Activated B cell treated with CpG ODN at 0.5 μM for 24 hours (primary cell): Measurements from ENCODE around the gene FNDC7. TPM values are rescaled to one million over a fixed set of nuclear protein-coding genes. Genes with fewer than 3 reads are reported as not detected.
A peak's percentile ranks its signal among the peaks of the same experiment; 100 is the strongest.
"Not testable (repeated sequence)": the region's sequence is repeated elsewhere in the genome, so short reads cannot be mapped to it uniquely, and the experiment has no call there.

ENCODE experiments used
- ATAC-seq: fragments of 200-7000 bp; cut with Tn5 transposase; one replicate; pipeline ENCODE4 v1.10.0; 2021; ENCODE audit warnings: low read depth, mild to moderate bottlenecking, moderate library complexity
- CTCF ChIA-PET: fragments of 350-600 bp; sonication (Branson Sonifier 250); formaldehyde crosslinking; loops from one replicate; lab custom pipeline; 2021; ENCODE audit warnings: antibody characterized with exemption; lab: Charles Lee
- POLR2A ChIA-PET: fragments of 350-600 bp; sonication (Branson Sonifier 250); formaldehyde crosslinking; loops from one replicate; lab custom pipeline; 2021; ENCODE audit warnings: antibody characterized with exemption; lab: Charles Lee
- DNase-seq: peaks from one replicate; pipeline ENCODE4 v3.0.0; 2022
- H3K27ac Mint-ChIP-seq: one replicate; pipeline ENCODE4 v1.8.0; 2020; ENCODE audit warnings: mixed read lengths
- H3K27me3 Mint-ChIP-seq: one replicate; pipeline ENCODE4 v1.8.0; 2021; ENCODE audit warnings: mixed read lengths
- H3K36me3 Mint-ChIP-seq: one replicate; pipeline ENCODE4 v1.8.0; 2021; ENCODE audit warnings: low read depth, mixed read lengths
- H3K4me1 Mint-ChIP-seq: one replicate; pipeline ENCODE4 v1.8.0; 2021; ENCODE audit warnings: mixed read lengths
- H3K4me3 Mint-ChIP-seq: one replicate; pipeline ENCODE4 v1.8.0; 2020; ENCODE audit warnings: mild to moderate bottlenecking, mixed read lengths
- H3K9me3 Mint-ChIP-seq: one replicate; pipeline ENCODE4 v1.8.0; 2020; ENCODE audit warnings: mixed read lengths
- intact Hi-C: fragments of 100-400 bp; cut with micrococcal nuclease; formaldehyde crosslinking; loops from one replicate; pipeline ENCODE4 v1.15.1; 2024
- total RNA-seq: library from RNA; stranded (reverse); gene quantifications from 2 replicates; pipeline ENCODE4 v1.2.3, GENCODE V29; 2022
- TF ChIP-seq, protein P1 (sequence below): fragments of 200-600 bp; IDR thresholded peaks from one replicate; pipeline ENCODE4 v1.8.0; 2022; ENCODE audit warnings: antibody characterized with exemption, mild to moderate bottlenecking

FNDC7 gene
- total RNA-seq, 1 donor from 2014 or later = not detected

DNA sequence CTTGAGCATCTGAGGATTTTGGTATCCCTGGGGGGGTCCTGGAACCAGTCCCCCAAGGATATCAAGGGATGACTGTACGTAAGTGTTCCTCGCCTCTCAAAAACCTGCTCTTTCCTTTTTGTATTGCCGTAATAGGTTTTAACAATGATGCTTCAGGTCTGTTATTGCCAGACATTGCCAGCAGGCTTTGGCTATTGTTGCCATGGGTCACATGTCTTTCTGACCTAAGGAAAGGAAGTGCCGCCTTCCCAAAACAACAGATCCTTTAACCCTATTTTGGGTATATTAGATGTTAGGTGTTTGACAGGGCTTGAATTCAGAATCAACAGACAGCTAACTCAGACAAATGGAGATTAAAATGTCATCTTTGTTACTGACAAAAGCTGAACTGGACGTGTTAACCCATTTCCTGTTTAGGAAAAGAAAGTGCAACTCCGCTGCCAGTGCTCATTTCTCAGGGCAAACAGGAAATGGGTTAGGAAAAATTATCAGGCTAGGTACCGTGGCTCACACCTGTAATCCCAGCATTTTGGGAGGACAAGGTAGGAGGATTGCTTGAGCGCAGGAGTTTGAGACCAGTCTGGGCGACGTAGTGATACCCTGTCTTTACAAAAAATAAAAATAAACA is 33.0 kb upstream of the FNDC7 start:
- POLR2A ChIA-PET = no interaction called here
- Mint-ChIP-seq H3K36me3 (no peaks in the 10 kb centered on the region), H3K4me3 (no peak overlapping the region), H3K9me3 (no peaks in the 10 kb centered on the region), H3K27me3 (peaks cover 9% of the 10 kb centered on the region), H3K4me1 (no peaks in the 10 kb centered on the region), H3K27ac (no peak overlapping the region)
- TF ChIP-seq, protein P1, sequence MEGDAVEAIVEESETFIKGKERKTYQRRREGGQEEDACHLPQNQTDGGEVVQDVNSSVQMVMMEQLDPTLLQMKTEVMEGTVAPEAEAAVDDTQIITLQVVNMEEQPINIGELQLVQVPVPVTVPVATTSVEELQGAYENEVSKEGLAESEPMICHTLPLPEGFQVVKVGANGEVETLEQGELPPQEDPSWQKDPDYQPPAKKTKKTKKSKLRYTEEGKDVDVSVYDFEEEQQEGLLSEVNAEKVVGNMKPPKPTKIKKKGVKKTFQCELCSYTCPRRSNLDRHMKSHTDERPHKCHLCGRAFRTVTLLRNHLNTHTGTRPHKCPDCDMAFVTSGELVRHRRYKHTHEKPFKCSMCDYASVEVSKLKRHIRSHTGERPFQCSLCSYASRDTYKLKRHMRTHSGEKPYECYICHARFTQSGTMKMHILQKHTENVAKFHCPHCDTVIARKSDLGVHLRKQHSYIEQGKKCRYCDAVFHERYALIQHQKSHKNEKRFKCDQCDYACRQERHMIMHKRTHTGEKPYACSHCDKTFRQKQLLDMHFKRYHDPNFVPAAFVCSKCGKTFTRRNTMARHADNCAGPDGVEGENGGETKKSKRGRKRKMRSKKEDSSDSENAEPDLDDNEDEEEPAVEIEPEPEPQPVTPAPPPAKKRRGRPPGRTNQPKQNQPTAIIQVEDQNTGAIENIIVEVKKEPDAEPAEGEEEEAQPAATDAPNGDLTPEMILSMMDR = no peak
- no peak for DNase-seq
- intact Hi-C loops = no loop called here
- CTCF ChIA-PET = no interaction called here
- ATAC-seq = no peak

DNA sequence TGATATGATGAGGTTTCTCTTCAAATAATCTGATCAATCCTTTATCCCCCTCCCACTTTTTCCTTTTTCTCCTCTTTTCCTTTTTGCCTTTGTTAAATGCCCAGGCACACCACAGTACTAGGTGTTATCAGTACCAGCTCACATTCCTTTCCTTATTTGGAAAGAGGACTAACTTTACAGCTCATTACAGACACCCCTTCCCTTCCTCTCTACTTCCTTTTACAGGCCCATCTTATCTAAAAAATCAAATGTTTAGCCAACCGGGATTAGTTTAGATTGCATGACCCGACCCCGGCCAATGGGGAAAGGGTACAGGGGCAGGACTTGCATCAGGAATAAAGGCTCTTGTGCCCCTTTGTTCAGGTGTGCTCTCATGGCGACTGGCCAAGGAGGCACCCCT is 31.0 kb upstream of the FNDC7 start:
- CTCF ChIA-PET, intact Hi-C loops, H3K4me3 Mint-ChIP-seq, H3K4me1 Mint-ChIP-seq, H3K27me3 Mint-ChIP-seq, DNase-seq, H3K9me3 Mint-ChIP-seq, ATAC-seq, POLR2A ChIA-PET, H3K36me3 Mint-ChIP-seq, H3K27ac Mint-ChIP-seq: not testable (repeated sequence)

DNA sequence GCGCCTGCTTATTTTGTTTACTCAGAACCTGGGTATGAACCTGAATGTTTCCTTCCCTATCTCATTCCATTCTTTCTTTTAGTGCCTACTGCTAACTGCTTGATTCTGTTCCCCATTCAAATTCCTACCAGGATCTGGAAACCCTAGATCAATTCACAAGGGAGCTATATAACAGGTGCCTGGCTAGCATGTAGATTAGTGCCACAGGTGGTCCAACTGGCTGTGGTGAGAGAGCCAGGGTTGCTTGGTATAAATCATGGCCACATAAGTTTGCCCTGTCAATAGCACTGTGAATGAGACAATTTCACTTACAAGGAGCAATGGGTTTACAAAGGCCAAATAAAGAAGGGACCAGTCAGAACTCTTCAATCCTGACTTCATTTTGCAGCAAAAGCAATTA is 27.2 kb upstream of the FNDC7 start:
- H3K27me3 Mint-ChIP-seq = peaks cover 9% of the 10 kb centered on the region
- no peak overlapping the region for H3K4me3 Mint-ChIP-seq
- no peak for ATAC-seq
- DNase-seq = no peak
- ChIA-PET CTCF (no interaction called here), POLR2A (no interaction called here)
- intact Hi-C loops = no loop called here
- H3K4me1 Mint-ChIP-seq = peaks cover 2% of the 10 kb centered on the region
- TF ChIP-seq, protein P1 = no peak
- no peaks in the 10 kb centered on the region for H3K36me3 Mint-ChIP-seq
- no peak overlapping the region for H3K27ac Mint-ChIP-seq
- H3K9me3 Mint-ChIP-seq = no peaks in the 10 kb centered on the region

DNA sequence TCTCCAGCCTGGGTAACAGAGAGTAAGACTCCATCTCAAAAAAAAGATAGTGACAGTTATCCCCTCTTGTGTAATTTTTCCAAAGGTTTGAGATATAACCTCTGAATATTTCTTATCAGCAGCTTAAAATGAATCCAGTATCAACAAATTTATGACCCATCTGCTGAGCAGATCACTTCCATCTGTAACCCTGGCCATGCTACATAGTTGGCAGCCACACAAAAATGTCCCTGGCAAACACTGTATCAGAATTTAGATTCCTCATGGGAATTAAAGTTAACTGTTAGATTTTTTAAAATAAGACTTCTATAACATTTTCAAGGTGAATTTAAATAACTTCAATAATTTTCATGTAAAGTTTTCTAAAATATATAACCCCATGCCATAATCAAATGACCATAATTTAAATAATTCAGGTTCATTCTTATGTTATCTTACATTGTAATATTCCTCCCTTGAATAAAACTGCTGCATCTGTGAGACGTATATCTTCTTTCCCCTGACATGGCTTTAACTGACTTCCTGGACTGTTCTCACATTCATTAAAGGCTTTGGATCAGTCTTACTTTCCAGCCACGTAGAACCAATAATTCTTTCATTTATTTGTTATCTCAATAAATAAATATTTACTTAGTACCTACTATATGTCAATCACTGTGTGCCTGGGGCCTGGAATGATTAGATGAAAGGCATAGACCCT is 25.9 kb upstream of the FNDC7 start:
- Mint-ChIP-seq H3K4me1 (peaks cover 14% of the 10 kb centered on the region), H3K27me3 (peaks cover 4% of the 10 kb centered on the region), H3K4me3 (no peak overlapping the region), H3K9me3 (no peaks in the 10 kb centered on the region), H3K27ac (no peak overlapping the region), H3K36me3 (peaks cover 3% of the 10 kb centered on the region)
- ATAC-seq = no peak
- DNase-seq = no peak
- TF ChIP-seq, protein P1 = no peak
- intact Hi-C loops = no loop called here
- ChIA-PET POLR2A (no interaction called here), CTCF (no interaction called here)

DNA sequence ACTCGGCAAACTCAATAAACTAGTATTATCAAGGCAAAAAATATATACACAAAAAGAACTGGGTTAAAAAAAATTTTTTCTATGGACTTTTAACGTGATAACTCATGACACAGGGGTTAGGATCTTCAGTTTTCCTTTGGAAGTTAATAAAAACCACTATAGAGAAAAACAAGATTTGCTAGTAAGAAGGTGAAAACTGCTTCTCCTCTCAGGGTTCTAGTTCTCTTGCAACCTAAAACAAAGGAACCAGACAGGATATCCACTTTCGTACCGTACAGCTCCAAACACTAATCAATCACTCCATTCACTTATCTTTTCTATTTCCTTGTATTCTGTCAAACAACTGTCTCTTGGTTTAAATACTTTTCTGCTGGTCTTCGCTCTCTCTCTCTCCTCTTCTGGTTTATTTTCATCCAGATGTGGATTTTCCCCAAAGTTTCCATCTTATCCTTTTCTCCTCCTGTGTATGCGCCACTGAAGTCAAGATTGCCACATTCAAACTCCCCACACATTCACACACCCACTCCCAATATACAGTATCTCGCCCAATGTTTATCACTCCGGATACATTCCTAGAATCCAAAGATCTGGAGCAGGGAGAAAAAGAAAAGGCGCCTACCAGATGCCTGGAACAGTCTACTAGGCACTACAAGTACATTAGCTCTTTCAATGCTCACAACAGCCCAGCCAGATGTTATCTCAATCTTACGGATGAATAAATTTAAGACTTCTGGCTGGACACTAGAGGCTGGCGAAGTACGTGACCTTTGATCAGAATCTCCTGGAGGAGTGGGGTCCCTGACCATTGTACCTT is 21.4 kb upstream of the FNDC7 start:
- DNase-seq = no peak
- CTCF ChIA-PET = interaction anchor here (1.0 to 1.7 kb wide), 4 partner anchors 62 to 207 kb away, joined by 3 to 6 read pairs (median 4); no protein-coding TSS in a partner anchor
- Mint-ChIP-seq H3K4me3 (peak overlapping the region; percentile 99), H3K36me3 (peaks cover 37% of the 10 kb centered on the region), H3K27me3 (no peaks in the 10 kb centered on the region), H3K9me3 (no peaks in the 10 kb centered on the region), H3K27ac (peak overlapping the region; percentile 98), H3K4me1 (peaks cover 46% of the 10 kb centered on the region)
- intact Hi-C loops = loop anchor here (5.0 kb wide), 2 partner anchors 351 to 421 kb away; partner anchors contain the start of genes ELAPOR1 and WDR47
- peak; percentile 1 for ATAC-seq
- POLR2A ChIA-PET = interaction anchor here (0.7 to 2.7 kb wide), 28 partner anchors 7 to 792 kb away, joined by 3 to 110 read pairs (median 6); partner anchors contain the start of genes ATXN7L2, CLCC1, EEIG2 and GPSM2
- TF ChIP-seq, protein P1 = no peak
